Measurements from ENCODE around the gene B4GALT5.

DNA sequence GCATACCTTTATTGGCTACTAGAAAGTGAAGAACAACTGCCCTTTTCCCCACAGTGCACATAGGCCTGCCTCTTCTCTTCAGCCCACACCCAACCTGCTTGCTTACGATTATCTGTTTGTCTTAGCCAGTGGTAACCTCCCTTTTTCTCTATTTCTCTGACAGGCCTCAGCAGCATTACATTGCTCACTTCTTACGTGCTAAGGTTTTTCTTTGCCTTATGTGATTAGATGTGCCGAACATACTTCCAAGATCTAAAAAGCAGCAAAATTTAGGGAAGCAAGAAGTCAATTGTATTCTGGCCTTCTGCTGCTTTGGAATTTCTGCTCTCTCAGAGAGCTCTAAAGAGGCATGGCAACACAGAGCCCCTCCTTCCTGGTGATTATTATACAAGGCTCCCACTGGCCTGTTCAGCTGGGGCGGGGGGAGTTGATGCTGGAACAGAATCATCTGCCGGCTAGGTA, 7.0 kb downstream of the B4GALT5 start:
- TF ChIP-seq POLR2AphosphoS5 (IDR thresholded peaks at IDR 0.05; ENCODE audit: low read depth) (no peak), GABPA (IDR thresholded peaks at IDR 0.05; ENCODE audit: low read depth) (no peak)
- TF ChIP-seq, protein P1, sequence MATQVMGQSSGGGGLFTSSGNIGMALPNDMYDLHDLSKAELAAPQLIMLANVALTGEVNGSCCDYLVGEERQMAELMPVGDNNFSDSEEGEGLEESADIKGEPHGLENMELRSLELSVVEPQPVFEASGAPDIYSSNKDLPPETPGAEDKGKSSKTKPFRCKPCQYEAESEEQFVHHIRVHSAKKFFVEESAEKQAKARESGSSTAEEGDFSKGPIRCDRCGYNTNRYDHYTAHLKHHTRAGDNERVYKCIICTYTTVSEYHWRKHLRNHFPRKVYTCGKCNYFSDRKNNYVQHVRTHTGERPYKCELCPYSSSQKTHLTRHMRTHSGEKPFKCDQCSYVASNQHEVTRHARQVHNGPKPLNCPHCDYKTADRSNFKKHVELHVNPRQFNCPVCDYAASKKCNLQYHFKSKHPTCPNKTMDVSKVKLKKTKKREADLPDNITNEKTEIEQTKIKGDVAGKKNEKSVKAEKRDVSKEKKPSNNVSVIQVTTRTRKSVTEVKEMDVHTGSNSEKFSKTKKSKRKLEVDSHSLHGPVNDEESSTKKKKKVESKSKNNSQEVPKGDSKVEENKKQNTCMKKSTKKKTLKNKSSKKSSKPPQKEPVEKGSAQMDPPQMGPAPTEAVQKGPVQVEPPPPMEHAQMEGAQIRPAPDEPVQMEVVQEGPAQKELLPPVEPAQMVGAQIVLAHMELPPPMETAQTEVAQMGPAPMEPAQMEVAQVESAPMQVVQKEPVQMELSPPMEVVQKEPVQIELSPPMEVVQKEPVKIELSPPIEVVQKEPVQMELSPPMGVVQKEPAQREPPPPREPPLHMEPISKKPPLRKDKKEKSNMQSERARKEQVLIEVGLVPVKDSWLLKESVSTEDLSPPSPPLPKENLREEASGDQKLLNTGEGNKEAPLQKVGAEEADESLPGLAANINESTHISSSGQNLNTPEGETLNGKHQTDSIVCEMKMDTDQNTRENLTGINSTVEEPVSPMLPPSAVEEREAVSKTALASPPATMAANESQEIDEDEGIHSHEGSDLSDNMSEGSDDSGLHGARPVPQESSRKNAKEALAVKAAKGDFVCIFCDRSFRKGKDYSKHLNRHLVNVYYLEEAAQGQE (IDR thresholded peaks at IDR 0.05; ENCODE audit: insufficient replicate concordance, low read depth), result no peak
- TF ChIP-seq, protein P2, sequence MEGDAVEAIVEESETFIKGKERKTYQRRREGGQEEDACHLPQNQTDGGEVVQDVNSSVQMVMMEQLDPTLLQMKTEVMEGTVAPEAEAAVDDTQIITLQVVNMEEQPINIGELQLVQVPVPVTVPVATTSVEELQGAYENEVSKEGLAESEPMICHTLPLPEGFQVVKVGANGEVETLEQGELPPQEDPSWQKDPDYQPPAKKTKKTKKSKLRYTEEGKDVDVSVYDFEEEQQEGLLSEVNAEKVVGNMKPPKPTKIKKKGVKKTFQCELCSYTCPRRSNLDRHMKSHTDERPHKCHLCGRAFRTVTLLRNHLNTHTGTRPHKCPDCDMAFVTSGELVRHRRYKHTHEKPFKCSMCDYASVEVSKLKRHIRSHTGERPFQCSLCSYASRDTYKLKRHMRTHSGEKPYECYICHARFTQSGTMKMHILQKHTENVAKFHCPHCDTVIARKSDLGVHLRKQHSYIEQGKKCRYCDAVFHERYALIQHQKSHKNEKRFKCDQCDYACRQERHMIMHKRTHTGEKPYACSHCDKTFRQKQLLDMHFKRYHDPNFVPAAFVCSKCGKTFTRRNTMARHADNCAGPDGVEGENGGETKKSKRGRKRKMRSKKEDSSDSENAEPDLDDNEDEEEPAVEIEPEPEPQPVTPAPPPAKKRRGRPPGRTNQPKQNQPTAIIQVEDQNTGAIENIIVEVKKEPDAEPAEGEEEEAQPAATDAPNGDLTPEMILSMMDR (IDR thresholded peaks at IDR 0.05; ENCODE audit: insufficient read depth, low read length), result no peak
